ENCODE measurements around the gene ADORA3. TPM values are rescaled to one million over a fixed set of nuclear protein-coding genes. Genes with fewer than 3 reads are reported as not detected.

Gene ADORA3
- total RNA-seq, 1 donor from 2014 or later, result not detected

Other genes with a start within 250 kb of the ADORA3 start
- not detected in 2 replicates for gene CHIA, start 212.8 kb downstream of the ADORA3 start, total RNA-seq
- 0.25 and 0.33 TPM in 2 replicates for gene OVGP1, start 75.9 kb downstream of the ADORA3 start, total RNA-seq
- 48.5 and 71.7 TPM in 2 replicates for gene WDR77, start 54.4 kb downstream of the ADORA3 start, total RNA-seq
- gene ATP5PB, start 54.2 kb downstream of the ADORA3 start, total RNA-seq, result 284 and 475 TPM in 2 replicates
- 0.07 and 0.18 TPM in 2 replicates for gene C1orf162, start 29.6 kb downstream of the ADORA3 start, total RNA-seq
- gene TMIGD3, start within 50 bp of the ADORA3 start, total RNA-seq, result 0.21 TPM in 1 of 2 replicates, not detected in the other
- gene RAP1A, start 116.2 kb upstream of the ADORA3 start, total RNA-seq, result 20.8 and 27.5 TPM in 2 replicates
- gene INKA2, start 235.8 kb upstream of the ADORA3 start, total RNA-seq, result 4.6 and 6.0 TPM in 2 replicates